ENCODE results near the gene MBTD1.

DNA sequence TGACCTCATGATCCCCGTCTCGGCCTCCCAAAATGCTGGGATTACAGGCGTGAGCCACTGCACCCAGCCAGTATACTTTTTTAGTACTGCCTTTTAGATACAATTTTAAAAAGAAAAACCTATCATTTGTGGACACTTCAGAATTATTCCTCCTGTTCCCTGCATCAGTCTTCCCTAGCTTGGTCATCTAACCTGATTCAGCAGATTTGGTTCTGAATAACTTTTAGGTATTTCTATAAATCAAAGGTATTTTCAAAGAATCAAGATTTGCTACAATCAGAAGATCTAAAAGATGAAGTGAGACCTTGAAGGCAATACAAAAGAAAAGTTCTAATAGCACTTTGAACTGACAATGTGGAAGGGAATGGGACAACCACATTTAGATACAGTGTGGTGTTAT is 30.0 kb downstream of the MBTD1 start:
- TF ChIP-seq, protein P1, sequence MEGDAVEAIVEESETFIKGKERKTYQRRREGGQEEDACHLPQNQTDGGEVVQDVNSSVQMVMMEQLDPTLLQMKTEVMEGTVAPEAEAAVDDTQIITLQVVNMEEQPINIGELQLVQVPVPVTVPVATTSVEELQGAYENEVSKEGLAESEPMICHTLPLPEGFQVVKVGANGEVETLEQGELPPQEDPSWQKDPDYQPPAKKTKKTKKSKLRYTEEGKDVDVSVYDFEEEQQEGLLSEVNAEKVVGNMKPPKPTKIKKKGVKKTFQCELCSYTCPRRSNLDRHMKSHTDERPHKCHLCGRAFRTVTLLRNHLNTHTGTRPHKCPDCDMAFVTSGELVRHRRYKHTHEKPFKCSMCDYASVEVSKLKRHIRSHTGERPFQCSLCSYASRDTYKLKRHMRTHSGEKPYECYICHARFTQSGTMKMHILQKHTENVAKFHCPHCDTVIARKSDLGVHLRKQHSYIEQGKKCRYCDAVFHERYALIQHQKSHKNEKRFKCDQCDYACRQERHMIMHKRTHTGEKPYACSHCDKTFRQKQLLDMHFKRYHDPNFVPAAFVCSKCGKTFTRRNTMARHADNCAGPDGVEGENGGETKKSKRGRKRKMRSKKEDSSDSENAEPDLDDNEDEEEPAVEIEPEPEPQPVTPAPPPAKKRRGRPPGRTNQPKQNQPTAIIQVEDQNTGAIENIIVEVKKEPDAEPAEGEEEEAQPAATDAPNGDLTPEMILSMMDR (conservative IDR thresholded peaks at IDR 0.05 in 1 of 2, IDR thresholded peaks at IDR 0.05 in 1 of 2; ENCODE audit: extremely low read depth in 1 of 2, insufficient read depth in 1 of 2, low read depth in 1 of 2, low read length in 2 of 2) = no peak
- TF ChIP-seq EZH2 (IDR thresholded peaks at IDR 0.05; ENCODE audit: borderline replicate concordance, low read length) = no peak
